KMS-11 (cell line): ENCODE data around the gene VSTM2B.

Experiments used
- H2AFZ ChIP-seq: fragments of 200-600 bp; sonication (generic); 2 replicates; pipeline ENCODE4 v1.6.1; 2016; ENCODE audit warnings: antibody characterized with exemption, mixed run types, low read depth
- H3K27ac ChIP-seq: fragments of 200-600 bp; sonication (generic); 2 replicates; pipeline ENCODE4 v1.6.1; 2016; ENCODE audit warnings: mild to moderate bottlenecking, mixed run types
- H3K27me3 ChIP-seq: fragments of 200-600 bp; sonication (generic); 2 replicates; pipeline ENCODE4 v1.6.1; 2017; ENCODE audit warnings: mild to moderate bottlenecking, low read depth, mixed run types, moderate library complexity; ENCODE audit not compliant: insufficient read depth
- H3K36me3 ChIP-seq: fragments of 200-600 bp; sonication (generic); 2 replicates; pipeline ENCODE4 v1.6.1; 2017; ENCODE audit warnings: mild to moderate bottlenecking, mixed run types; ENCODE audit not compliant: insufficient read depth
- H3K4me1 ChIP-seq: fragments of 200-600 bp; sonication (generic); 2 replicates; pipeline ENCODE4 v1.6.1; 2016; ENCODE audit warnings: mild to moderate bottlenecking, low read depth, mixed run types; ENCODE audit not compliant: poor library complexity, severe bottlenecking
- H3K4me2 ChIP-seq: fragments of 200-600 bp; sonication (generic); 2 replicates; pipeline ENCODE4 v1.7.0; 2016; ENCODE audit warnings: mild to moderate bottlenecking, mixed run types
- H3K4me3 ChIP-seq: fragments of 200-600 bp; sonication (generic); IDR thresholded peaks from 2 replicates; pipeline ENCODE4 v1.6.1; 2017; ENCODE audit warnings: low read depth, low read length, mixed read lengths; ENCODE audit not compliant: insufficient read depth
- H3K79me2 ChIP-seq: fragments of 200-600 bp; sonication (generic); 2 replicates; pipeline ENCODE4 v1.6.1; 2016; ENCODE audit warnings: low read depth, mixed run types; ENCODE audit not compliant: insufficient read depth
- H3K9ac ChIP-seq: fragments of 200-600 bp; sonication (generic); 2 replicates; pipeline ENCODE4 v1.6.1; 2016; ENCODE audit warnings: mild to moderate bottlenecking, mixed run types
- H4K20me1 ChIP-seq: fragments of 200-600 bp; sonication (generic); 2 replicates; pipeline ENCODE4 v1.6.1; 2016; ENCODE audit warnings: mild to moderate bottlenecking, mixed run types; ENCODE audit not compliant: insufficient read depth
- TF ChIP-seq, protein P1 (sequence below): fragments of 200-600 bp; sonication (generic); conservative IDR thresholded peaks from 2 replicates; pipeline ENCODE4 v1.6.1; 2017; ENCODE audit warnings: low read depth, mild to moderate bottlenecking, antibody characterized with exemption, low read length, moderate library complexity, mixed read lengths

Gene VSTM2B

GRCh38 chr19:29587518-29587986 lies 61.8 kb downstream of the VSTM2B start:
- Histone ChIP-seq H3K4me1 (no peaks in the 10 kb centered on the region), H3K36me3 (no peaks in the 10 kb centered on the region), H3K27me3 (no peaks in the 10 kb centered on the region), H2AFZ (no peak overlapping the region), H3K4me3 (no peak overlapping the region), H3K27ac (no peak overlapping the region), H4K20me1 (no peaks in the 10 kb centered on the region), H3K9ac (no peak overlapping the region), H3K79me2 (no peaks in the 10 kb centered on the region), H3K4me2 (no peak overlapping the region)
- TF ChIP-seq, protein P1, sequence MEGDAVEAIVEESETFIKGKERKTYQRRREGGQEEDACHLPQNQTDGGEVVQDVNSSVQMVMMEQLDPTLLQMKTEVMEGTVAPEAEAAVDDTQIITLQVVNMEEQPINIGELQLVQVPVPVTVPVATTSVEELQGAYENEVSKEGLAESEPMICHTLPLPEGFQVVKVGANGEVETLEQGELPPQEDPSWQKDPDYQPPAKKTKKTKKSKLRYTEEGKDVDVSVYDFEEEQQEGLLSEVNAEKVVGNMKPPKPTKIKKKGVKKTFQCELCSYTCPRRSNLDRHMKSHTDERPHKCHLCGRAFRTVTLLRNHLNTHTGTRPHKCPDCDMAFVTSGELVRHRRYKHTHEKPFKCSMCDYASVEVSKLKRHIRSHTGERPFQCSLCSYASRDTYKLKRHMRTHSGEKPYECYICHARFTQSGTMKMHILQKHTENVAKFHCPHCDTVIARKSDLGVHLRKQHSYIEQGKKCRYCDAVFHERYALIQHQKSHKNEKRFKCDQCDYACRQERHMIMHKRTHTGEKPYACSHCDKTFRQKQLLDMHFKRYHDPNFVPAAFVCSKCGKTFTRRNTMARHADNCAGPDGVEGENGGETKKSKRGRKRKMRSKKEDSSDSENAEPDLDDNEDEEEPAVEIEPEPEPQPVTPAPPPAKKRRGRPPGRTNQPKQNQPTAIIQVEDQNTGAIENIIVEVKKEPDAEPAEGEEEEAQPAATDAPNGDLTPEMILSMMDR = no peak

- H3K4me1 ChIP-seq = no peaks in the 10 kb centered on the region
- H3K27ac ChIP-seq = no peak overlapping the region
- H3K79me2 ChIP-seq = no peaks in the 10 kb centered on the region
- no peak overlapping the region for H3K9ac ChIP-seq
- H3K36me3 ChIP-seq = no peaks in the 10 kb centered on the region
- no peak overlapping the region for H2AFZ ChIP-seq
- no peaks in the 10 kb centered on the region for H4K20me1 ChIP-seq
- TF ChIP-seq, protein P1 = no peak
- no peak overlapping the region for H3K4me2 ChIP-seq
- H3K27me3 ChIP-seq = no peaks in the 10 kb centered on the region
- no peak overlapping the region for H3K4me3 ChIP-seq
Measured at GRCh38 chr19:29588095-29588494, 62.3 kb downstream of the VSTM2B start.

DNA sequence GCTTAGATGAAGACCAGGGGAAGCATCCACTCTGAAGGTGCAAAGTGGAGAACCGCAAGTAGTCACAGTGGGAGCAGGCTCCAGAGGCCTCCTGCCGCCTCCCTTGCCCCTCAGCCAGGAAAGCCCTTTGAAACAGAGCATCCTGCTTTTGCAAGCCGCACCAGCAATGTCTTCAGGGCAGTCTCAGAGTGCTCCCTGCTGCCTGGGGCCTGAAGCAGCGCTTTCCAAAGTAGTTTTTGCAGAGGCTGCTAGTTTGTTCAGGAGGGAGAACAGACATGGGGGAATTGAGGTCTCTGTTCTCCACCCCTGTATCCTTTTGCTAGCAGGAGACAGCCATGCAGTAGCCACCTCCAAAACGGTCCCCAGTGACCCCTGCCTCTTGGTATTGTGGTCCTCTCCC lies 64.5 kb downstream of the VSTM2B start:
- TF ChIP-seq, protein P1 = no peak
- Histone ChIP-seq H3K27ac (no peak overlapping the region), H3K9ac (no peak overlapping the region), H2AFZ (no peak overlapping the region), H3K79me2 (no peaks in the 10 kb centered on the region), H4K20me1 (no peaks in the 10 kb centered on the region), H3K36me3 (no peaks in the 10 kb centered on the region), H3K4me3 (no peak overlapping the region), H3K4me1 (no peaks in the 10 kb centered on the region), H3K4me2 (no peak overlapping the region), H3K27me3 (no peaks in the 10 kb centered on the region)

DNA sequence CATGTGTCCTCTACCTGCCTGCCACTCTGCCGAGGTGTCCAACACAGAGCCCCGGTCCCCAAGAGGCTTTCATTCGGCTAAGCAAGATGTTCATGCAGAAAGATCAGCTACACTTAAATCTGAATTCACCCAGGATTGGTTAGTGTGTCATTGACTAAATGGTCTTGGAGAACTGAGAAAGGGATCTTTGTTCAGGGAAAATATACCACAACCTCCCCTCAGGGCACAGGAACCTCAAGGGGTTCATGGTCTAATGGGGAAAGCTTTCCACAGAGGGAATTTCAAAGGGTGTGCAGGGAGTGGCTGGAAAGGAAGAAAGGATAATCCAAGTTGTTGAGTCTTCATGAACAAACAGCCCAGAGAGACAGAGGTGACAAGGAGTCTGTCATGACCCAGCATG lies 65.9 kb downstream of the VSTM2B start:
- H3K36me3 ChIP-seq = no peaks in the 10 kb centered on the region
- no peak overlapping the region for H3K27ac ChIP-seq
- no peak overlapping the region for H2AFZ ChIP-seq
- no peak overlapping the region for H3K4me3 ChIP-seq
- H4K20me1 ChIP-seq = no peaks in the 10 kb centered on the region
- no peaks in the 10 kb centered on the region for H3K4me1 ChIP-seq
- no peak overlapping the region for H3K9ac ChIP-seq
- no peaks in the 10 kb centered on the region for H3K27me3 ChIP-seq
- TF ChIP-seq, protein P1 = no peak
- H3K79me2 ChIP-seq = no peaks in the 10 kb centered on the region
- H3K4me2 ChIP-seq = no peak overlapping the region

DNA sequence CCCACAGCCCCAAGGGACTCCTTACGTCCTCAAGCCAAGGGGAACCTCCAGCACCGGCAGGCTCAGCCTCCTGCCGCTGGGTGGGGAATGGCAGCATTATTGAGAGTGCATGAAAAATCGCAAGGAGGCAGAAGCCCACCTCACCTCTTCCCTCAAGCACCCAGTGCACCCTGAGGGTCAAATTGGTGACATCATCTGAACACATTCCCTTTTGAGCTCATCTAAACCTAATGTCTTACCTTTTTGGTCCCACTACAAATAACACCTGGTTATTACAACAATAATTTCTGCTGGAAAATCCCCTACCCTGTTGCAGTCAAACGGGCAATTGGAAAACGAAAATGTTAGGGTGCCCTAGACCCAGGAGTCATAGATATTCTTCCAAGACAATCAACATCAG lies 68.1 kb downstream of the VSTM2B start:
- Histone ChIP-seq H4K20me1 (no peaks in the 10 kb centered on the region), H3K36me3 (no peaks in the 10 kb centered on the region), H3K4me1 (no peaks in the 10 kb centered on the region), H3K27me3 (peaks cover 3% of the 10 kb centered on the region; the same call in 1 of the 2 replicates), H2AFZ (no peak overlapping the region), H3K9ac (no peak overlapping the region), H3K4me2 (no peak overlapping the region), H3K79me2 (no peaks in the 10 kb centered on the region), H3K27ac (no peak overlapping the region), H3K4me3 (no peak overlapping the region)
- TF ChIP-seq, protein P1 = no peak
